Ovary (tissue), 9 donors: ENCODE data around the gene CAMK2N2. TPM values are rescaled to one million over a fixed set of nuclear protein-coding genes. Genes with fewer than 3 reads are reported as not detected.

Experiments used
- DNase-seq, 5 donors: peaks; one replicate each; pipeline ENCODE4 v3.0.0-alpha.2; 2019 to 2020
- H3K27ac ChIP-seq, 2 donors: fragments of 200-600 bp; one replicate each; pipeline versions ENCODE4 v1.5.1 to v1.8.0; 2019 to 2022
- H3K27me3 ChIP-seq: fragments of 200-600 bp; one replicate; pipeline ENCODE4 v1.8.0; 2022
- H3K36me3 ChIP-seq: fragments of 200-600 bp; sonication (generic); one replicate; pipeline ENCODE4 v1.5.1; 2019
- H3K4me1 ChIP-seq: one replicate; pipeline ENCODE4 v1.8.1; 2013; ENCODE audit warnings: mild to moderate bottlenecking, moderate library complexity; ENCODE audit not compliant: insufficient read depth
- H3K4me3 ChIP-seq: fragments of 200-600 bp; sonication (generic); one replicate; pipeline ENCODE4 v1.5.1; 2017
- H3K9me3 ChIP-seq, 2 donors: fragments of 200-600 bp in 1 of 2; sonication (generic) in 1 of 2; one replicate each; pipeline versions ENCODE4 v1.5.1 to v1.8.1; 2013 to 2019; ENCODE audit warnings: mild to moderate bottlenecking in 1 of 2, moderate library complexity in 1 of 2
- CTCF ChIP-seq, 3 donors: fragments of 450-650 bp in 2 of 3; fragments of 200-600 bp in 1 of 3; IDR thresholded peaks; one replicate each; pipeline versions ENCODE4 v1.5.1 to v1.8.0; 2016 to 2022; ENCODE audit warnings: antibody characterized with exemption in 3 of 3, mild to moderate bottlenecking in 1 of 3
- EP300 ChIP-seq: sonication (generic); formaldehyde crosslinking; IDR thresholded peaks from one replicate; pipeline ENCODE4 v1.6.1; 2017; ENCODE audit warnings: antibody characterized with exemption
- POLR2A ChIP-seq: fragments of 450-650 bp; IDR thresholded peaks from one replicate; pipeline ENCODE4 v1.6.1; 2017; ENCODE audit warnings: antibody characterized with exemption, mild to moderate bottlenecking, moderate library complexity
- WGBS, 3 donors: extraction: QIAGEN DNeasy Blood & Tissue Kit in 1 of 3; methylation state at CpG; one replicate each; pipeline versions ENCODE4 v1.1.5 to v1.1.7; 2013 to 2017; 5-methylcytosine and 5-hydroxymethylcytosine counted together
- intact Hi-C, 4 donors: fragments of 100-400 bp; cut with DNase I; formaldehyde crosslinking; loops; one replicate each; pipeline versions ENCODE4 v1.11.0 to v1.15.1; 2022 to 2023
- polyA plus RNA-seq, 2 donors: library from polyadenylated mRNA; stranded (reverse); fragments of 200-250 nt in 1 of 2; fragments of 350-450 nt in 1 of 2; fragmentation: Illumina TruSeq in 1 of 2; extraction: RNeasy Lipid Tissue Mini Kit (QIAGEN cat#74804) in 1 of 2; gene quantifications; one replicate each; pipeline ENCODE4 v1.2.3, GENCODE V29; 2013 to 2014
- total RNA-seq, 7 donors: library from RNA; depleted of rRNA in 2 of 7; stranded (reverse); fragments of >200 nt in 2 of 7; fragmentation: NEBNext Ultra II Directional in 3 of 7; extraction: Animal tissue kit (Norgen Biotek cat#: 25700) in 3 of 7; gene quantifications; one replicate each; pipeline versions ENCODE4 v1.1.0 to v1.2.4, GENCODE V29; 2016 to 2023
- donor health status: DM: no; HTN: no; CAD: no; lungs with moderate emphysema.
- donor health status: DM: no; HTN: no; CAD: no.
- donor health status: Bipolar disorder and iron deficiency.
- donor health status: DM: yes; HTN: yes; CAD: no.
- donor health status: DM: no; HTN: no; CAD: no.
- donor health status: DM: yes; HTN: yes; CAD: no.

CAMK2N2 gene
- total and polyA plus RNA-seq, 9 donors = 0.08 to 0.26 (median 0.18) TPM; not detected in 5

- no peaks in the 10 kb centered on the region for H3K27me3 ChIP-seq
- DNase-seq = no peak
- no peak overlapping the region for H3K4me3 ChIP-seq
- WGBS, 3 donors = 63 to 66% (median 65%) methylated on average over 7 of the region's 7 CpGs
- intact Hi-C loops = loop anchor here in 1 of 4 donors (10.0 kb wide), 1 partner anchor 218 kb away; no protein-coding TSS in a partner anchor
- peaks cover 4% of the 10 kb centered on the region for H3K4me1 ChIP-seq
- H3K27ac ChIP-seq = no peak overlapping the region
- no peak for TF ChIP-seq POLR2A
- no peak for TF ChIP-seq CTCF (IDR thresholded peaks at IDR 0.05)
- TF ChIP-seq EP300 = no peak
- H3K36me3 ChIP-seq = no peaks in the 10 kb centered on the region
- H3K9me3 ChIP-seq = no peaks in the 10 kb centered on the region
Measured at GRCh38 chr3:184296616-184297015, 35.3 kb upstream of the CAMK2N2 start.

- no peaks in the 10 kb centered on the region for H3K36me3 ChIP-seq
- intact Hi-C loops = loop anchor here in 1 of 4 donors (10.0 kb wide), 1 partner anchor 219 kb away; no protein-coding TSS in a partner anchor
- 59 to 70% (median 59%) methylated on average over 3 of the region's 3 CpGs for WGBS, 3 donors
- no peaks in the 10 kb centered on the region for H3K27me3 ChIP-seq
- no peak overlapping the region for H3K27ac ChIP-seq
- peaks cover 4% of the 10 kb centered on the region for H3K4me1 ChIP-seq
- H3K9me3 ChIP-seq = no peaks in the 10 kb centered on the region
- H3K4me3 ChIP-seq = no peak overlapping the region
- TF ChIP-seq EP300 (no peak), POLR2A (no peak), CTCF (IDR thresholded peaks at IDR 0.05) (no peak)
- no peak for DNase-seq
Measured at GRCh38 chr3:184295771-184296170, 34.4 kb upstream of the CAMK2N2 start.

GRCh38 chr3:184291738-184292445 lies 30.5 kb upstream of the CAMK2N2 start:
- Histone ChIP-seq H3K9me3 (no peaks in the 10 kb centered on the region), H3K27me3 (no peaks in the 10 kb centered on the region), H3K4me1 (no peaks in the 10 kb centered on the region), H3K36me3 (no peaks in the 10 kb centered on the region), H3K27ac (no peak overlapping the region), H3K4me3 (no peak overlapping the region)
- 85 to 92% (median 90%) methylated on average over 21 of the region's 21 CpGs for WGBS, 3 donors
- intact Hi-C loops = loop anchor here in 1 of 4 donors (10.0 kb wide), 1 partner anchor 223 kb away; no protein-coding TSS in a partner anchor
- TF ChIP-seq EP300 (no peak), POLR2A (no peak), CTCF (IDR thresholded peaks at IDR 0.05) (no peak)
- DNase-seq = no peak

- WGBS, 3 donors = 87 to 89% (median 88%) methylated on average over 22 of the region's 22 CpGs
- Histone ChIP-seq H3K4me3 (no peak overlapping the region), H3K4me1 (no peaks in the 10 kb centered on the region), H3K36me3 (no peaks in the 10 kb centered on the region), H3K27ac (no peak overlapping the region), H3K9me3 (no peaks in the 10 kb centered on the region), H3K27me3 (no peaks in the 10 kb centered on the region)
- intact Hi-C loops = loop anchor here in 1 of 4 donors (10.0 kb wide), 1 partner anchor 224 kb away; no protein-coding TSS in a partner anchor
- no peak for DNase-seq
- TF ChIP-seq POLR2A (no peak), EP300 (no peak), CTCF (IDR thresholded peaks at IDR 0.05) (no peak)
Measured at GRCh38 chr3:184291044-184291737, 29.8 kb upstream of the CAMK2N2 start.
